Esophagus squamous epithelium (tissue), 5 donors: Measurements from ENCODE around the gene GRIK3. TPM values are rescaled to one million over a fixed set of nuclear protein-coding genes. Genes with fewer than 3 reads are reported as not detected.

Experiments
- DNase-seq: peaks from one replicate; lab custom pipeline; 2025; lab: John Stamatoyannopoulos, UW
- H3K27ac ChIP-seq, 4 donors: fragments of 200-600 bp; sonication (generic); one replicate each; pipeline ENCODE4 v1.5.1; 2016 to 2019; ENCODE audit warnings: mild to moderate bottlenecking in 1 of 4
- H3K27me3 ChIP-seq, 4 donors: fragments of 200-600 bp; sonication (generic); 1 replicate in 3 of 4; 2 replicates in 1 of 4; pipeline versions ENCODE4 v1.5.1 to v1.6.0; 2017 to 2021; ENCODE audit warnings: antibody characterized with exemption in 1 of 4
- H3K36me3 ChIP-seq, 3 donors: fragments of 200-600 bp; sonication (generic); one replicate each; pipeline ENCODE4 v1.5.1; 2016 to 2019
- H3K4me1 ChIP-seq, 3 donors: fragments of 200-600 bp; sonication (generic); one replicate each; pipeline ENCODE4 v1.5.1; 2017 to 2019
- H3K4me3 ChIP-seq, 4 donors: fragments of 200-600 bp; sonication (generic); 1 replicate in 3 of 4; 2 replicates in 1 of 4; pipeline ENCODE4 v1.5.1; 2016 to 2019; ENCODE audit warnings: mild to moderate bottlenecking in 2 of 4, moderate library complexity in 1 of 4
- H3K9me3 ChIP-seq, 3 donors: fragments of 200-600 bp; sonication (generic); one replicate each; pipeline ENCODE4 v1.5.1; 2016 to 2019
- CTCF ChIP-seq, 6 experiments: fragments of 450-650 bp in 4 of 6; fragments of 200-600 bp in 2 of 6; sonication (generic) in 2 of 6; IDR thresholded peaks; one replicate each; pipeline ENCODE4 v1.5.1; 2016 to 2019; ENCODE audit warnings: antibody characterized with exemption in 6 of 6, mild to moderate bottlenecking in 4 of 6, moderate library complexity in 4 of 6
- POLR2A ChIP-seq, 4 donors: fragments of 450-650 bp; IDR thresholded peaks; one replicate each; pipeline ENCODE4 v1.6.1; 2017; ENCODE audit warnings: antibody characterized with exemption in 4 of 4, mild to moderate bottlenecking in 4 of 4, moderate library complexity in 3 of 4
- WGBS, 2 donors: methylation state at CpG; one replicate each; pipeline ENCODE4 v1.1.5; 2018; 5-methylcytosine and 5-hydroxymethylcytosine counted together
- intact Hi-C: fragments of 100-400 bp; cut with DNase I; formaldehyde crosslinking; loops from one replicate; pipeline ENCODE4 v1.15.0; 2022
- total RNA-seq, 4 donors: library from RNA; depleted of rRNA; stranded (reverse); fragments of >200 nt; gene quantifications; one replicate each; pipeline ENCODE4 v1.1.0, GENCODE V29; 2016
- donor health status: DM: yes; HTN: yes; CAD: no.

The GRIK3 gene
- total RNA-seq, 4 donors from 2014 or later = 0.11 to 0.38 (median 0.21) TPM; not detected in 1

- Histone ChIP-seq H3K9me3 (no peaks in the 10 kb centered on the region), H3K4me1 (no peaks in the 10 kb centered on the region), H3K27ac (no peak overlapping the region), H3K4me3 (no peak overlapping the region), H3K27me3 (peaks cover 0 to 86% (median 0%) of the 10 kb centered on the region in 4 donors), H3K36me3 (no peaks in the 10 kb centered on the region)
- WGBS, 2 donors = 85 to 98% methylated on average over 4 of the region's 4 CpGs
- intact Hi-C loops = no loop called here
- no peak for DNase-seq
- TF ChIP-seq CTCF (IDR thresholded peaks at IDR 0.05) (no peak), POLR2A (IDR thresholded peaks at IDR 0.05) (no peak)
Measured at GRCh38 chr1:37069406-37069805, 35.1 kb upstream of the GRIK3 start.

- Histone ChIP-seq H3K27ac (no peak overlapping the region), H3K4me3 (no peak overlapping the region), H3K9me3 (no peaks in the 10 kb centered on the region), H3K36me3 (no peaks in the 10 kb centered on the region), H3K4me1 (no peaks in the 10 kb centered on the region), H3K27me3 (peaks cover 0 to 85% (median 0%) of the 10 kb centered on the region in 4 donors)
- intact Hi-C loops = no loop called here
- no peak for DNase-seq
- TF ChIP-seq CTCF (IDR thresholded peaks at IDR 0.05) = no peak
- no peak for TF ChIP-seq POLR2A (IDR thresholded peaks at IDR 0.05)
- 48 to 55% methylated on average over 6 to 8 of the region's 9 CpGs for WGBS, 2 donors
Measured at GRCh38 chr1:37068897-37069296, 34.6 kb upstream of the GRIK3 start.

GRCh38 chr1:37068260-37068659, 33.9 kb upstream of the GRIK3 start:
- H3K4me1 ChIP-seq = no peaks in the 10 kb centered on the region
- no peaks in the 10 kb centered on the region for H3K9me3 ChIP-seq
- 60% methylated on average over 3 of the region's 3 CpGs for whole genome bisulfite sequencing, 2 donors
- no peaks in the 10 kb centered on the region for H3K36me3 ChIP-seq
- H3K27ac ChIP-seq = no peak overlapping the region
- TF ChIP-seq POLR2A (IDR thresholded peaks at IDR 0.05) (no peak), CTCF (IDR thresholded peaks at IDR 0.05) (no peak)
- peaks cover 0 to 85% (median 0%) of the 10 kb centered on the region in 4 donors for H3K27me3 ChIP-seq
- DNase-seq = no peak
- intact Hi-C loops = no loop called here
- no peak overlapping the region for H3K4me3 ChIP-seq

- Histone ChIP-seq H3K4me1 (no peaks in the 10 kb centered on the region), H3K27me3 (peaks cover 0 to 65% (median 0%) of the 10 kb centered on the region in 4 donors), H3K9me3 (no peaks in the 10 kb centered on the region), H3K36me3 (no peaks in the 10 kb centered on the region), H3K4me3 (no peak overlapping the region), H3K27ac (no peak overlapping the region)
- WGBS, 2 donors = 37 to 42% methylated on average over 4 of the region's 4 CpGs
- intact Hi-C loops = no loop called here
- TF ChIP-seq POLR2A (IDR thresholded peaks at IDR 0.05) = no peak
- TF ChIP-seq CTCF (IDR thresholded peaks at IDR 0.05) = no peak
- no peak for DNase-seq
Measured at GRCh38 chr1:37064039-37064438, 29.7 kb upstream of the GRIK3 start.

GRCh38 chr1:37059346-37059745, 25.0 kb upstream of the GRIK3 start:
- no peaks in the 10 kb centered on the region for H3K4me1 ChIP-seq
- H3K9me3 ChIP-seq = no peaks in the 10 kb centered on the region
- DNase-seq = no peak
- 56 to 58% methylated on average over 8 of the region's 8 CpGs for WGBS, 2 donors
- no peaks in the 10 kb centered on the region for H3K36me3 ChIP-seq
- no peak overlapping the region for H3K4me3 ChIP-seq
- H3K27ac ChIP-seq = no peak overlapping the region
- intact Hi-C loops = no loop called here
- H3K27me3 ChIP-seq = peaks cover 0 to 32% (median 0%) of the 10 kb centered on the region in 4 donors
- TF ChIP-seq POLR2A (IDR thresholded peaks at IDR 0.05) = no peak
